K562 (cell line): ENCODE measurements around the gene DIPK1B. TPM values are rescaled to one million over a fixed set of nuclear protein-coding genes. Genes with fewer than 3 reads are reported as not detected.

ENCODE experiments used
- ATAC-seq: fragments of 200-7000 bp; cut with Tn5 transposase; 3 replicates; pipeline ENCODE4 v1.9.1; 2020; ENCODE audit warnings: moderate library complexity
- BruUV-seq: library from RNA; stranded (reverse); fragments of 400-500 nt; replicated peaks from 2 replicates; lab custom pipeline; 2021; lab: Mats Ljungman, UMichigan
- CTCF ChIA-PET: fragments of 300-600 bp; formaldehyde crosslinking; extraction: SDS; loops from one replicate; lab custom pipeline; 2021; ENCODE audit warnings: low intra/inter-chr PET ratio; lab: Yijun Ruan, JAX
- POLR2A ChIA-PET: fragments of 300-600, 350-650 bp; sonication (Branson Sonifier 250); formaldehyde crosslinking; extraction: SDS; loops from one replicate; lab custom pipeline; 2021; ENCODE audit warnings: antibody characterized with exemption, inconsistent platforms; lab: Yijun Ruan, JAX
- DNase-seq, 4 experiments: peaks; one replicate each; pipeline versions ENCODE4 v3.0.0 to v3.0.0-alpha.2; 2011 to 2018; ENCODE audit warnings: low spot score in 3 of 4, mixed read lengths in 3 of 4; ENCODE audit errors: extremely low read depth in 1 of 4
- FAIRE-seq: peaks from 2 replicates; lab custom pipeline; 2011; peaks lifted over from hg19 to GRCh38; lab: Jason Lieb, UNC
- H2AFZ ChIP-seq: 2 replicates; pipeline ENCODE4 v1.6.0; 2011; ENCODE audit warnings: low read depth, low read length, control low read depth, inconsistent platforms
- H3K27ac ChIP-seq: fragments of 200-600 bp; 3 replicates; pipeline ENCODE4 v1.8.0; 2011; ENCODE audit warnings: low read depth, mild to moderate bottlenecking, control low read depth, inconsistent platforms, low read length, moderate library complexity, mixed read lengths; ENCODE audit errors: extremely low read depth
- H3K27me3 ChIP-seq, 2 experiments: fragments of 300-600 bp in 1 of 2; 2 replicates in 1 of 2; 3 replicates in 1 of 2; pipeline versions ENCODE4 v1.6.0 to v1.8.0; 2011; ENCODE audit warnings: inconsistent platforms in 2 of 2, low read length in 2 of 2, mild to moderate bottlenecking in 1 of 2, mixed read lengths in 1 of 2, moderate library complexity in 1 of 2; ENCODE audit not compliant: control insufficient read depth in 2 of 2, insufficient read depth in 2 of 2
- H3K36me3 ChIP-seq: fragments of 300-600 bp; 3 replicates; pipeline ENCODE4 v1.8.0; 2011; ENCODE audit warnings: mild to moderate bottlenecking, low read length, inconsistent platforms; ENCODE audit not compliant: control insufficient read depth, insufficient read depth
- H3K4me1 ChIP-seq, 2 experiments: fragments of 200-600 bp in 1 of 2; replicated peaks in 1 of 2; 2 replicates in 1 of 2; 3 replicates in 1 of 2; pipeline versions ENCODE4 v1.5.1 to v1.8.0; 2011; ENCODE audit warnings: inconsistent platforms in 2 of 2, low read length in 2 of 2, mild to moderate bottlenecking in 1 of 2, mixed read lengths in 1 of 2, moderate library complexity in 1 of 2; ENCODE audit not compliant: control insufficient read depth in 2 of 2, insufficient read depth in 2 of 2
- H3K4me2 ChIP-seq: 2 replicates; pipeline ENCODE4 v1.6.1; 2011; ENCODE audit warnings: low read length, control low read depth, inconsistent platforms, mixed read lengths; ENCODE audit not compliant: insufficient read depth
- H3K4me3 ChIP-seq: fragments of 200-600 bp; sonication (generic), shearing (Covaris generic); 2 replicates; pipeline ENCODE4 v1.5.1; 2016; ENCODE audit warnings: control low read depth, inconsistent platforms
- H3K79me2 ChIP-seq: fragments of 200-600 bp; 3 replicates; pipeline ENCODE4 v1.8.0; 2011; ENCODE audit warnings: low read length, inconsistent platforms; ENCODE audit not compliant: control insufficient read depth, insufficient read depth
- H3K9ac ChIP-seq, 2 experiments: 2 replicates each; pipeline versions ENCODE4 v1.6.0 to v1.6.1; 2011; ENCODE audit warnings: low read depth in 2 of 2, low read length in 2 of 2, control low read depth in 1 of 2, inconsistent platforms in 1 of 2, mild to moderate bottlenecking in 1 of 2, mixed read lengths in 1 of 2; ENCODE audit not compliant: insufficient read depth in 1 of 2
- H3K9me1 ChIP-seq: one replicate; pipeline ENCODE4 v1.6.0; 2011; ENCODE audit warnings: inconsistent platforms, mild to moderate bottlenecking, low read length, moderate library complexity; ENCODE audit not compliant: control insufficient read depth, insufficient read depth
- H3K9me3 ChIP-seq: replicated peaks from 2 replicates; pipeline ENCODE4 v1.5.1; 2011; ENCODE audit warnings: low read depth, low read length, inconsistent platforms; ENCODE audit not compliant: control insufficient read depth, insufficient read depth
- H4K20me1 ChIP-seq: replicated peaks from 2 replicates; pipeline ENCODE4 v1.6.1; 2011; ENCODE audit warnings: low read length, inconsistent platforms, mixed read lengths; ENCODE audit not compliant: control insufficient read depth, insufficient read depth
- CBFA2T3 ChIP-seq: fragments of 450-650 bp; IDR thresholded peaks from 2 replicates; pipeline ENCODE4 v1.6.1; 2017
- DEAF1 ChIP-seq: fragments of 450-650 bp; formaldehyde crosslinking; IDR thresholded peaks from 2 replicates; pipeline ENCODE4 v1.4.0; 2020; ENCODE audit warnings: mild to moderate bottlenecking, moderate library complexity
- HMGXB4 ChIP-seq: sonication (generic); formaldehyde crosslinking; IDR thresholded peaks from 2 replicates; pipeline ENCODE4 v1.8.1; 2023; ENCODE audit warnings: mild to moderate bottlenecking, missing genetic modification reagents
- NFATC3 ChIP-seq: fragments of 450-650 bp; IDR thresholded peaks from 2 replicates; pipeline ENCODE4 v1.6.1; 2017; ENCODE audit warnings: mild to moderate bottlenecking
- RBM22 ChIP-seq: fragments of 200-400 bp; formaldehyde crosslinking; IDR thresholded peaks from 2 replicates; pipeline ENCODE4 v1.6.1; 2018; ENCODE audit warnings: low read length, low read depth; ENCODE audit not compliant: poor library complexity, severe bottlenecking
- SPI1 ChIP-seq: IDR thresholded peaks from 2 replicates; pipeline ENCODE4 v1.6.1; 2011; ENCODE audit warnings: low read depth, low read length, control low read depth, borderline replicate concordance
- SRF ChIP-seq, 2 experiments: fragments of 250-450, 450-650 bp in 1 of 2; sonication (Bioruptor Pico) in 1 of 2; sonication (generic) in 1 of 2; formaldehyde crosslinking; IDR thresholded peaks; 2 replicates each; pipeline versions ENCODE4 v1.5.0 to v1.5.1; 2020 to 2022; ENCODE audit warnings: mild to moderate bottlenecking in 1 of 2, missing genetic modification reagents in 1 of 2
- ZNF766 ChIP-seq: fragments of 200-800 bp; sonication (Bioruptor generic); conservative IDR thresholded peaks from 2 replicates; pipeline ENCODE4 v1.6.1; 2016; ENCODE audit warnings: missing genetic modification characterization, missing compliant biosample characterization
- WGBS: fragments of 100-300 bp; shearing (Covaris generic); methylation state at CpG from one replicate; pipeline ENCODE4 v1.1.6; 2016; ENCODE audit warnings: low coverage, mixed read lengths; ENCODE audit not compliant: insufficient coverage; ENCODE audit errors: missing lambda C conversion rate; 5-methylcytosine and 5-hydroxymethylcytosine counted together
- in situ Hi-C: fragments of 300-500 bp; cut with MboI; formaldehyde crosslinking; loops from 4 replicates; pipeline ENCODE4 v1.15.0; 2018; ENCODE audit warnings: inconsistent platforms, mixed read lengths
- intact Hi-C: fragments of 100-400 bp; cut with micrococcal nuclease; formaldehyde crosslinking; loops from 2 replicates; pipeline ENCODE4 v1.14.2; 2022
- polyA plus RNA-seq, 8 experiments: library from polyadenylated mRNA; depleted of rRNA in 4 of 8; stranded (reverse) in 5 of 8; unstranded in 3 of 8; fragments of >200 nt; fragmentation: Nextera tagmentation in 2 of 8; fragmentation: Illumina TruSeq in 1 of 8; extraction: Ambion mirVana in 2 of 8; extraction: Trizol in 1 of 8; gene quantifications; 2 replicates each; pipeline versions ENCODE4 v1.2.1 to v1.2.3, GENCODE V29; 2011 to 2014; ENCODE audit warnings: inconsistent platforms in 1 of 8, missing spikeins in 1 of 8
- total RNA-seq, 7 experiments: library from RNA; depleted of rRNA in 6 of 7; stranded (reverse); fragments of >200 nt in 6 of 7; fragmentation: Illumina TruSeq in 2 of 7; extraction: Trizol in 2 of 7; gene quantifications; 2 replicates each; pipeline versions ENCODE4 v1.2.1 to v1.2.3, GENCODE V29; 2011 to 2021; ENCODE audit warnings: low replicate concordance in 1 of 7

DIPK1B gene
- total and polyA plus RNA-seq, 9 of the 15 experiments (the other 6 are each of a cell fraction or from before 2014, with no cell fraction given) = 0.08 to 22.3 (median 5.9) TPM

- Histone ChIP-seq H4K20me1 (no peaks in the 10 kb centered on the region), H3K27ac (no peak overlapping the region), H2AFZ (peak overlapping the region; percentile 62; the same call in 1 of the 2 replicates), H3K4me1 (peaks cover 17 to 21% of the 10 kb centered on the region in 2 experiments; a peak in 4 of 5 replicates), H3K27me3 (no peaks in the 10 kb centered on the region), H3K9me3 (no peaks in the 10 kb centered on the region), H3K4me2 (no peak overlapping the region), H3K9me1 (no peaks in the 10 kb centered on the region), H3K36me3 (no peaks in the 10 kb centered on the region), H3K79me2 (no peaks in the 10 kb centered on the region), H3K9ac (0 out of 4 replicates have a peak overlapping the region, but pooled peaks of 1 of the 2 experiments have one; percentile 10), H3K4me3 (no peak overlapping the region)
- no TSS peak for BruUV-seq
- in situ Hi-C loops = no loop called here
- ChIA-PET POLR2A (interaction anchor here (0.6 to 1.8 kb wide), 6 partner anchors 8 to 572 kb away, joined by 3 to 4 read pairs (median 3); no protein-coding TSS in a partner anchor), CTCF (no interaction called here)
- FAIRE-seq (peak; percentile 54), ATAC-seq (no peak), DNase-seq (no peak)
- 57% methylated on average over 10 of the region's 12 CpGs for WGBS
- intact Hi-C loops = no loop called here
- TF ChIP-seq SPI1 (0 out of 2 replicates have a peak, but pooled peaks have one; percentile 12), HMGXB4 (CRISPR knock-in tag) (no peak), RBM22 (no peak), ZNF766 (CRISPR knock-in tag) (no peak), NFATC3 (no peak), SRF (CRISPR knock-in tag; IDR thresholded peaks at IDR 0.05) (no peak), CBFA2T3 (no peak), DEAF1 (no peak)
Measured at GRCh38 chr9:136703276-136703860, 9.0 kb upstream of the DIPK1B start.
